ENCODE results near the gene DGAT2L6.
A peak's percentile ranks its signal among the peaks of the same experiment; 100 is the strongest.

Gene DGAT2L6

GRCh38 chrX:70176938-70177533 lies at the start of gene DGAT2L6:
Gene DGAT2L6, plus strand, starts transcription at chrX:70177483. Its CDS starts 100 bp downstream, at chrX:70177583.
- H3K9me3 ChIP-seq (ENCODE audit: control insufficient read depth, insufficient read depth, low read depth, low read length) = peaks cover 2% of the 10 kb centered on the region; the same call in 1 of the 2 replicates
- no peaks in the 10 kb centered on the region for H3K27me3 ChIP-seq (ENCODE audit: control insufficient read depth, insufficient read depth, low read length)
- H3K4me3 ChIP-seq (ENCODE audit: low read depth, low read length) = no peak within 1 kb of the TSS
- H3K9ac ChIP-seq (ENCODE audit: low read length) = no peak within 1 kb of the TSS
- H3K36me3 ChIP-seq (ENCODE audit: control insufficient read depth, insufficient read depth, low read length) = no peaks in the 10 kb centered on the region
- no peak within 1 kb of the TSS for H3K27ac ChIP-seq (ENCODE audit: low read depth, low read length)
- peaks cover 25% of the 10 kb centered on the region for H3K4me1 ChIP-seq (ENCODE audit: control insufficient read depth, insufficient read depth, low read length)

GRCh38 chrX:70128071-70128470 lies 49.2 kb upstream of the DGAT2L6 start:
- peaks cover 14% of the 10 kb centered on the region for H3K9me3 ChIP-seq (ENCODE audit: control insufficient read depth, insufficient read depth, low read depth, low read length)
- H3K9ac ChIP-seq (ENCODE audit: low read length) = no peak overlapping the region
- no peak overlapping the region for H3K4me3 ChIP-seq (ENCODE audit: low read depth, low read length)
- no peak overlapping the region for H3K27ac ChIP-seq (ENCODE audit: low read depth, low read length)
- H3K4me1 ChIP-seq (ENCODE audit: control insufficient read depth, insufficient read depth, low read length) = peaks cover 30% of the 10 kb centered on the region
- no peaks in the 10 kb centered on the region for H3K27me3 ChIP-seq (ENCODE audit: control insufficient read depth, insufficient read depth, low read length)
- no peaks in the 10 kb centered on the region for H3K36me3 ChIP-seq (ENCODE audit: control insufficient read depth, insufficient read depth, low read length)

- H3K4me3 ChIP-seq (ENCODE audit: low read depth, low read length) = no peak overlapping the region
- H3K9ac ChIP-seq (ENCODE audit: low read length) = no peak overlapping the region
- no peaks in the 10 kb centered on the region for H3K27me3 ChIP-seq (ENCODE audit: control insufficient read depth, insufficient read depth, low read length)
- peaks cover 30% of the 10 kb centered on the region for H3K4me1 ChIP-seq (ENCODE audit: control insufficient read depth, insufficient read depth, low read length)
- H3K9me3 ChIP-seq (ENCODE audit: control insufficient read depth, insufficient read depth, low read depth, low read length) = peaks cover 7% of the 10 kb centered on the region; the same call in 1 of the 2 replicates
- no peak overlapping the region for H3K27ac ChIP-seq (ENCODE audit: low read depth, low read length)
- no peaks in the 10 kb centered on the region for H3K36me3 ChIP-seq (ENCODE audit: control insufficient read depth, insufficient read depth, low read length)
These were observed 47.5 kb upstream of the DGAT2L6 start for GRCh38 chrX:70129816-70130215.

- Histone ChIP-seq H3K27me3 (ENCODE audit: control insufficient read depth, insufficient read depth, low read length) (no peaks in the 10 kb centered on the region), H3K9me3 (ENCODE audit: control insufficient read depth, insufficient read depth, low read depth, low read length) (peaks cover 6% of the 10 kb centered on the region; the same call in 1 of the 2 replicates), H3K27ac (ENCODE audit: low read depth, low read length) (no peak overlapping the region), H3K4me1 (ENCODE audit: control insufficient read depth, insufficient read depth, low read length) (peaks cover 30% of the 10 kb centered on the region), H3K36me3 (ENCODE audit: control insufficient read depth, insufficient read depth, low read length) (peaks cover 18% of the 10 kb centered on the region), H3K9ac (ENCODE audit: low read length) (no peak overlapping the region), H3K4me3 (ENCODE audit: low read depth, low read length) (no peak overlapping the region)
These were observed 45.1 kb upstream of the DGAT2L6 start for GRCh38 chrX:70132224-70132623.

GRCh38 chrX:70132877-70133302 lies 44.4 kb upstream of the DGAT2L6 start:
- Histone ChIP-seq H3K9me3 (ENCODE audit: control insufficient read depth, insufficient read depth, low read depth, low read length) (peaks cover 6% of the 10 kb centered on the region; the same call in 1 of the 2 replicates), H3K27ac (ENCODE audit: low read depth, low read length) (no peak overlapping the region), H3K4me3 (ENCODE audit: low read depth, low read length) (peak overlapping the region; percentile 80), H3K4me1 (ENCODE audit: control insufficient read depth, insufficient read depth, low read length) (peaks cover 28% of the 10 kb centered on the region), H3K27me3 (ENCODE audit: control insufficient read depth, insufficient read depth, low read length) (no peaks in the 10 kb centered on the region), H3K9ac (ENCODE audit: low read length) (peak overlapping the region; percentile 91), H3K36me3 (ENCODE audit: control insufficient read depth, insufficient read depth, low read length) (peaks cover 18% of the 10 kb centered on the region)

GRCh38 chrX:70133303-70134115 lies 43.8 kb upstream of the DGAT2L6 start, which contains the start of gene IGBP1:
Gene IGBP1, plus strand, starts transcription at chrX:70133447. Its CDS starts 501 bp downstream, at chrX:70133948.
- Histone ChIP-seq H3K9ac (ENCODE audit: low read length) (peak within 1 kb of the TSS; percentile 91), H3K4me1 (ENCODE audit: control insufficient read depth, insufficient read depth, low read length) (peaks cover 21% of the 10 kb centered on the region), H3K27me3 (ENCODE audit: control insufficient read depth, insufficient read depth, low read length) (no peaks in the 10 kb centered on the region), H3K27ac (ENCODE audit: low read depth, low read length) (peak within 1 kb of the TSS; percentile 80; the same call in 1 of the 2 replicates), H3K9me3 (ENCODE audit: control insufficient read depth, insufficient read depth, low read depth, low read length) (peaks cover 6% of the 10 kb centered on the region; the same call in 1 of the 2 replicates), H3K36me3 (ENCODE audit: control insufficient read depth, insufficient read depth, low read length) (peaks cover 18% of the 10 kb centered on the region), H3K4me3 (ENCODE audit: low read depth, low read length) (peak within 1 kb of the TSS; percentile 80)

GRCh38 chrX:70134116-70134477 lies 43.2 kb upstream of the DGAT2L6 start:
- Histone ChIP-seq H3K27me3 (ENCODE audit: control insufficient read depth, insufficient read depth, low read length) (no peaks in the 10 kb centered on the region), H3K36me3 (ENCODE audit: control insufficient read depth, insufficient read depth, low read length) (peaks cover 18% of the 10 kb centered on the region), H3K27ac (ENCODE audit: low read depth, low read length) (peak overlapping the region; percentile 14; the same call in 1 of the 2 replicates), H3K4me3 (ENCODE audit: low read depth, low read length) (peak overlapping the region; percentile 80), H3K4me1 (ENCODE audit: control insufficient read depth, insufficient read depth, low read length) (peaks cover 16% of the 10 kb centered on the region), H3K9ac (ENCODE audit: low read length) (peak overlapping the region; percentile 84), H3K9me3 (ENCODE audit: control insufficient read depth, insufficient read depth, low read depth, low read length) (peaks cover 6% of the 10 kb centered on the region; the same call in 1 of the 2 replicates)

GRCh38 chrX:70138622-70139021 lies 38.7 kb upstream of the DGAT2L6 start:
- Histone ChIP-seq H3K27me3 (ENCODE audit: control insufficient read depth, insufficient read depth, low read length) (no peaks in the 10 kb centered on the region), H3K4me3 (ENCODE audit: low read depth, low read length) (no peak overlapping the region), H3K4me1 (ENCODE audit: control insufficient read depth, insufficient read depth, low read length) (no peaks in the 10 kb centered on the region), H3K9me3 (ENCODE audit: control insufficient read depth, insufficient read depth, low read depth, low read length) (peaks cover 6% of the 10 kb centered on the region; the same call in 1 of the 2 replicates), H3K36me3 (ENCODE audit: control insufficient read depth, insufficient read depth, low read length) (peaks cover 35% of the 10 kb centered on the region), H3K27ac (ENCODE audit: low read depth, low read length) (no peak overlapping the region), H3K9ac (ENCODE audit: low read length) (no peak overlapping the region)

- Histone ChIP-seq H3K27ac (ENCODE audit: low read depth, low read length) (no peak overlapping the region), H3K9ac (ENCODE audit: low read length) (no peak overlapping the region), H3K27me3 (ENCODE audit: control insufficient read depth, insufficient read depth, low read length) (no peaks in the 10 kb centered on the region), H3K4me3 (ENCODE audit: low read depth, low read length) (no peak overlapping the region), H3K36me3 (ENCODE audit: control insufficient read depth, insufficient read depth, low read length) (peaks cover 35% of the 10 kb centered on the region), H3K4me1 (ENCODE audit: control insufficient read depth, insufficient read depth, low read length) (no peaks in the 10 kb centered on the region), H3K9me3 (ENCODE audit: control insufficient read depth, insufficient read depth, low read depth, low read length) (peaks cover 3% of the 10 kb centered on the region; the same call in 1 of the 2 replicates)
These were observed 37.5 kb upstream of the DGAT2L6 start for GRCh38 chrX:70139736-70140135.

GRCh38 chrX:70141373-70141772 lies 35.9 kb upstream of the DGAT2L6 start:
- no peak overlapping the region for H3K4me3 ChIP-seq (ENCODE audit: low read depth, low read length)
- no peak overlapping the region for H3K9ac ChIP-seq (ENCODE audit: low read length)
- H3K27ac ChIP-seq (ENCODE audit: low read depth, low read length) = no peak overlapping the region
- no peaks in the 10 kb centered on the region for H3K4me1 ChIP-seq (ENCODE audit: control insufficient read depth, insufficient read depth, low read length)
- no peaks in the 10 kb centered on the region; the same call in 1 of the 2 replicates for H3K9me3 ChIP-seq (ENCODE audit: control insufficient read depth, insufficient read depth, low read depth, low read length)
- H3K27me3 ChIP-seq (ENCODE audit: control insufficient read depth, insufficient read depth, low read length) = no peaks in the 10 kb centered on the region
- peaks cover 30% of the 10 kb centered on the region for H3K36me3 ChIP-seq (ENCODE audit: control insufficient read depth, insufficient read depth, low read length)
